Measurements from ENCODE around the gene NID2.

- TF ChIP-seq CTCF (IDR thresholded peaks at IDR 0.05) (no peak), POLR2A (IDR thresholded peaks at IDR 0.05) (no peak)
Observed at GRCh38 chr14:51990488-51990887, 78.4 kb downstream of the NID2 start.

Measured in lower leg skin (tissue), 3 donors.